H1 (cell line): ENCODE measurements around the gene TKFC. TPM values are rescaled to one million over a fixed set of nuclear protein-coding genes. Genes with fewer than 3 reads are reported as not detected.

Experiments
- CTCF ChIA-PET: fragments of 300-600 bp; sonication (Branson Sonifier 250); formaldehyde crosslinking; loops from one replicate; lab custom pipeline; 2021; ENCODE audit not compliant: partially characterized antibody; lab: Charles Lee
- POLR2A ChIA-PET: fragments of 300-600 bp; sonication (Branson Sonifier 250); formaldehyde crosslinking; loops from one replicate; lab custom pipeline; 2021; ENCODE audit warnings: inconsistent platforms; ENCODE audit not compliant: partially characterized antibody; lab: Charles Lee
- DNase-seq, 2 experiments: peaks; one replicate each; pipeline versions ENCODE4 v3.0.0 to v3.0.0-alpha.2; 2010 to 2022; ENCODE audit warnings: low spot score in 2 of 2, low read depth in 1 of 2, mixed read lengths in 1 of 2
- FAIRE-seq: peaks from 2 replicates; lab custom pipeline; 2011; peaks lifted over from hg19 to GRCh38; lab: Jason Lieb, UNC
- H2AFZ ChIP-seq: 2 replicates; pipeline ENCODE4 v1.8.1; 2012; ENCODE audit warnings: low read length, inconsistent platforms
- H2AK5ac ChIP-seq: 2 replicates; pipeline ENCODE4 v1.6.1; 2013; ENCODE audit warnings: low read depth, low read length
- H2BK120ac ChIP-seq: replicated peaks from 2 replicates; pipeline ENCODE3; 2013; ENCODE audit warnings: low read depth, low read length, inconsistent platforms
- H2BK12ac ChIP-seq: 2 replicates; pipeline ENCODE4 v1.6.1; 2013; ENCODE audit warnings: low read depth, low read length
- H2BK15ac ChIP-seq: 2 replicates; pipeline ENCODE4 v1.6.1; 2013; ENCODE audit warnings: low read length
- H2BK20ac ChIP-seq: 2 replicates; pipeline ENCODE4 v1.6.1; 2013; ENCODE audit warnings: low read length
- H2BK5ac ChIP-seq: 2 replicates; pipeline ENCODE4 v1.6.1; 2013; ENCODE audit warnings: low read depth, low read length
- H3K14ac ChIP-seq: 2 replicates; pipeline ENCODE4 v1.6.1; 2013; ENCODE audit warnings: inconsistent platforms; ENCODE audit not compliant: insufficient read length
- H3K18ac ChIP-seq: 2 replicates; pipeline ENCODE4 v1.6.1; 2013; ENCODE audit warnings: low read length; ENCODE audit errors: extremely low read depth
- H3K23ac ChIP-seq: 2 replicates; pipeline ENCODE4 v1.6.1; 2013; ENCODE audit warnings: inconsistent platforms; ENCODE audit not compliant: insufficient read length
- H3K23me2 ChIP-seq: 2 replicates; pipeline ENCODE4 v1.6.1; 2013; ENCODE audit warnings: low read depth, low read length
- H3K27ac ChIP-seq: 2 replicates; pipeline ENCODE4 v1.6.1; 2011; ENCODE audit warnings: low read depth, low read length, inconsistent platforms
- H3K27me3 ChIP-seq, 4 experiments: replicated peaks in 1 of 4; 1 replicate in 1 of 4; 2 replicates in 3 of 4; pipeline versions ENCODE4 v1.6.1 to v1.8.1; 2011 to 2013; ENCODE audit warnings: low read length in 3 of 4, mild to moderate bottlenecking in 3 of 4, inconsistent platforms in 2 of 4, mixed read lengths in 2 of 4, moderate library complexity in 1 of 4; ENCODE audit not compliant: control insufficient read depth in 3 of 4, insufficient read depth in 3 of 4; ENCODE audit errors: extremely low read depth in 1 of 4
- H3K36me3 ChIP-seq, 4 experiments: 2 replicates each; pipeline versions ENCODE4 v1.6.1 to v1.8.1; 2011 to 2013; ENCODE audit warnings: mild to moderate bottlenecking in 4 of 4, low read length in 3 of 4, moderate library complexity in 2 of 4, control low read depth in 1 of 4, inconsistent platforms in 1 of 4; ENCODE audit not compliant: insufficient read depth in 4 of 4, control insufficient read depth in 2 of 4
- H3K4ac ChIP-seq: replicated peaks from 2 replicates; pipeline ENCODE3; 2013; ENCODE audit warnings: low read length, low read depth, mixed read lengths, inconsistent platforms; ENCODE audit not compliant: insufficient read length
- H3K4me1 ChIP-seq, 4 experiments: replicated peaks in 1 of 4; 1 replicate in 1 of 4; 2 replicates in 3 of 4; pipeline versions ENCODE4 v1.6.1 to v1.8.1; 2011 to 2013; ENCODE audit warnings: low read length in 3 of 4, inconsistent platforms in 2 of 4, mixed read lengths in 1 of 4; ENCODE audit not compliant: insufficient read depth in 4 of 4, control insufficient read depth in 3 of 4
- H3K4me2 ChIP-seq, 2 experiments: 2 replicates each; pipeline versions ENCODE4 v1.6.1 to v1.8.1; 2011 to 2013; ENCODE audit warnings: low read depth in 2 of 2, low read length in 2 of 2, control low read depth in 1 of 2, inconsistent platforms in 1 of 2, mild to moderate bottlenecking in 1 of 2; ENCODE audit not compliant: insufficient read depth in 1 of 2
- H3K4me3 ChIP-seq, 4 experiments: fragments of 200-600, 300-600 bp in 1 of 4; sonication (generic), shearing (Covaris generic), sonication (Bioruptor Twin) in 1 of 4; 2 replicates each; pipeline versions ENCODE4 v1.5.1 to v1.8.1; 2011 to 2016; ENCODE audit warnings: low read length in 4 of 4, low read depth in 3 of 4, control low read depth in 2 of 4, inconsistent platforms in 2 of 4, mild to moderate bottlenecking in 2 of 4, mixed read lengths in 1 of 4, moderate library complexity in 1 of 4; ENCODE audit not compliant: insufficient read depth in 2 of 4; ENCODE audit errors: extremely low read depth in 1 of 4
- H3K56ac ChIP-seq: replicated peaks from 2 replicates; pipeline ENCODE3; 2013; ENCODE audit warnings: low read depth, mild to moderate bottlenecking, mixed read lengths, low read length, inconsistent platforms; ENCODE audit not compliant: insufficient read length
- H3K79me1 ChIP-seq: 2 replicates; pipeline ENCODE4 v1.6.1; 2013; ENCODE audit warnings: low read depth, low read length, control low read depth
- H3K79me2 ChIP-seq, 2 experiments: 2 replicates each; pipeline versions ENCODE4 v1.6.1 to v1.8.1; 2012 to 2013; ENCODE audit warnings: low read length in 2 of 2, mild to moderate bottlenecking in 2 of 2, inconsistent platforms in 1 of 2; ENCODE audit not compliant: insufficient read depth in 2 of 2, control insufficient read depth in 1 of 2
- H3K9ac ChIP-seq, 4 experiments: replicated peaks in 1 of 4; 1 replicate in 1 of 4; 2 replicates in 3 of 4; pipeline versions ENCODE4 v1.6.1 to v1.8.1; 2011 to 2013; ENCODE audit warnings: low read depth in 3 of 4, low read length in 3 of 4, control low read depth in 2 of 4, mild to moderate bottlenecking in 2 of 4, moderate library complexity in 2 of 4, inconsistent platforms in 1 of 4; ENCODE audit errors: extremely low read depth in 1 of 4
- H3K9me3 ChIP-seq, 2 experiments: 2 replicates each; pipeline versions ENCODE4 v1.6.1 to v1.8.1; 2012 to 2013; ENCODE audit warnings: mild to moderate bottlenecking in 2 of 2, moderate library complexity in 2 of 2, control low read depth in 1 of 2, inconsistent platforms in 1 of 2, low read depth in 1 of 2, low read length in 1 of 2, mixed read lengths in 1 of 2; ENCODE audit not compliant: insufficient read depth in 2 of 2
- H4K20me1 ChIP-seq, 2 experiments: replicated peaks in 1 of 2; 2 replicates each; pipeline versions ENCODE3 to v1.8.1; 2011 to 2013; ENCODE audit warnings: inconsistent platforms in 2 of 2, low read length in 2 of 2, mild to moderate bottlenecking in 1 of 2; ENCODE audit not compliant: insufficient read depth in 2 of 2, control insufficient read depth in 1 of 2
- H4K5ac ChIP-seq: 2 replicates; pipeline ENCODE4 v1.6.1; 2013; ENCODE audit warnings: low read length, low read depth, mixed read lengths, inconsistent platforms; ENCODE audit not compliant: insufficient read length
- H4K8ac ChIP-seq: 2 replicates; pipeline ENCODE4 v1.8.0; 2013; ENCODE audit warnings: mild to moderate bottlenecking, moderate library complexity, low read length, inconsistent platforms; ENCODE audit not compliant: insufficient read depth; ENCODE audit errors: extremely low read depth
- H4K91ac ChIP-seq: replicated peaks from 2 replicates; pipeline ENCODE3; 2013; ENCODE audit warnings: low read length, mixed read lengths, inconsistent platforms; ENCODE audit not compliant: insufficient read length
- CBX8 ChIP-seq: fragments of 300-800, 300-1000 bp; sonication (generic); IDR thresholded peaks from 2 replicates; pipeline ENCODE4 v1.7.1; 2016; ENCODE audit warnings: low read depth, low read length, borderline replicate concordance
- JUN ChIP-seq: IDR thresholded peaks from 2 replicates; pipeline ENCODE4 v1.6.1; 2011; ENCODE audit warnings: low read depth, mild to moderate bottlenecking, improper control_type of control experiment, low read length
- KDM5A ChIP-seq: fragments of 200-600 bp; IDR thresholded peaks from 2 replicates; pipeline ENCODE4 v1.7.1; 2012; ENCODE audit warnings: mild to moderate bottlenecking, low read length, inconsistent platforms, mixed read lengths
- MAFK ChIP-seq: IDR thresholded peaks from 2 replicates; pipeline ENCODE4 v1.6.1; 2012; ENCODE audit warnings: low read depth, mild to moderate bottlenecking, improper control_type of control experiment, low read length
- WGBS, 2 experiments: shearing (Covaris generic) in 1 of 2; methylation state at CpG; one replicate each; pipeline versions ENCODE4 v1.1.6 to v1.1.7; 2013 to 2015; ENCODE audit warnings: low lambda C conversion rate in 2 of 2, mixed read lengths in 2 of 2, inconsistent platforms in 1 of 2, low coverage in 1 of 2, missing lambda C conversion rate in 1 of 2; ENCODE audit not compliant: insufficient replicate concordance in 2 of 2, insufficient coverage in 1 of 2, insufficient read length in 1 of 2; ENCODE audit errors: extremely low coverage in 1 of 2, missing lambda C conversion rate in 1 of 2; 5-methylcytosine and 5-hydroxymethylcytosine counted together
- polyA plus RNA-seq, 7 experiments: library from polyadenylated mRNA; depleted of rRNA in 3 of 7; stranded (reverse) in 5 of 7; unstranded in 2 of 7; fragments of >200 nt in 5 of 7; fragments of 200-250 nt in 2 of 7; gene quantifications; 1 replicate in 5 of 7; 2 replicates in 1 of 7; 4 replicates in 1 of 7; pipeline versions ENCODE4 v1.2.1 to v1.2.3, GENCODE V29; 2011 to 2013; ENCODE audit warnings: missing spikeins in 2 of 7, mixed read lengths in 2 of 7
- total RNA-seq: library from RNA; stranded (reverse); fragmentation: NEBNext Ultra II Directional; extraction: Animal tissue kit (Norgen Biotek cat#: 25700); gene quantifications from 2 replicates; pipeline ENCODE4 v1.2.1, GENCODE V29; 2021

TKFC gene
- total and polyA plus RNA-seq, 2 of the 8 experiments (the other 6 are each of a cell fraction or from before 2014, with no cell fraction given) = 53.5 to 55.0 TPM

DNA sequence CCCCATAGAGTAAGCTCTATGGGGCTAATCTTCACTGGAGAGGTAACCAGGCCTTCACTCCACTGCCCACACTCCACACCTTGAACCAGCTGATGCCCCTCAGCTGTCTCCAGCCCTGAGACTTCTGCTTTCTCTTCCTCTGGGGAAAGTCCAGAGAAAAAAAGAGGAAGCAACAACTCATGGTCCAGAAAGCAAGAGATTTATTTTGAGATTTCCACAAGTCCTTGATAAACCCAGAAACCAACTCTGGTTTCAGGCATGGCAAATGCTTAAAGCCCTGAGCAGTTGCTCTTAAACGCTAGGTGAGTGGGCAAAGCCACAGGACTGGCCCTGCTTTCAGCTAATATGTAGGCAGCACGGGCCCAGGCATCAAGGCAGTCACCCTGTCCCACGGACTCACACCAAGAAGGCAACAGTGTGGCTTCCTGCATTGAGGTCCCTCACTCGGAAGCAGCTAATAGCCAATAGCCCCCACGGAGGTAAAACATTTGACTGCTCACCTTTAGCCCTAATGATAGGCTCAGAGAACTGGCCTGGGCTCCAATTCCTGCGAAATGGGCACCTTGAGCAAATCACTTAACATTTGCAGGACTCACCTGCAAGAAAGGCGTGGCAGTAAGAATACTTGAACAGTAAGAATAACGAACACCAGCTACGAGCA, 24.3 kb downstream of the TKFC start:
- no peak overlapping the region for H3K23ac ChIP-seq
- H3K4me2 ChIP-seq = no peak overlapping the region
- H3K14ac ChIP-seq = no peak overlapping the region
- FAIRE-seq = no peak
- no peak overlapping the region for H4K8ac ChIP-seq
- no peaks in the 10 kb centered on the region for H3K9me3 ChIP-seq
- no peak overlapping the region for H2BK15ac ChIP-seq
- no peak overlapping the region for H4K5ac ChIP-seq
- no peak overlapping the region for H3K27ac ChIP-seq
- DNase-seq = no peak
- no peak overlapping the region for H2AK5ac ChIP-seq
- no peak for TF ChIP-seq MAFK
- no peak for TF ChIP-seq KDM5A
- TF ChIP-seq CBX8 = no peak
- TF ChIP-seq JUN = no peak
- H2AFZ ChIP-seq = no peak overlapping the region
- H3K36me3 ChIP-seq = no peaks in the 10 kb centered on the region; a peak in 3 of 8 replicates
- no peak overlapping the region for H3K18ac ChIP-seq
- H2BK20ac ChIP-seq = no peak overlapping the region
- 92% methylated on average over 9 of the region's 9 CpGs; no CpG with 5 or more reads in 1 of the 2 experiments for WGBS, 2 experiments
- H3K79me1 ChIP-seq = peaks cover 2% of the 10 kb centered on the region
- H3K56ac ChIP-seq = no peak overlapping the region
- H3K4me1 ChIP-seq = no peaks in the 10 kb centered on the region
- ChIA-PET CTCF (interaction anchor here (1.1 to 22.8 kb wide), 5 partner anchors 8 to 458 kb away, joined by 3 to 255 read pairs (median 6); partner anchors contain the start of genes DDB1 and TKFC), POLR2A (interaction anchor here (1.3 to 39.7 kb wide), 5 partner anchors 5 to 72 kb away, joined by 3 to 1106 read pairs (median 108); partner anchors contain the start of genes CPSF7, CYB561A3, DDB1 and SDHAF2)
- no peak overlapping the region for H3K4ac ChIP-seq
- H2BK12ac ChIP-seq = no peak overlapping the region
- no peaks in the 10 kb centered on the region for H3K27me3 ChIP-seq
- no peaks in the 10 kb centered on the region for H4K20me1 ChIP-seq
- no peak overlapping the region for H4K91ac ChIP-seq
- H3K4me3 ChIP-seq = no peak overlapping the region
- H2BK120ac ChIP-seq = no peak overlapping the region
- H3K23me2 ChIP-seq = peaks cover 10% of the 10 kb centered on the region; the same call in 1 of the 2 replicates
- no peak overlapping the region for H3K9ac ChIP-seq
- H2BK5ac ChIP-seq = no peak overlapping the region
- H3K79me2 ChIP-seq = peaks cover 0 to 9% of the 10 kb centered on the region in 2 experiments; a peak in 3 of 4 replicates
